Stimulated activated CD4-positive, alpha-beta T cell treated with anti-CD3 and anti-CD28 coated beads, Interleukin-15, amount 100 ng/mL, for 48 hours (primary cell): ENCODE results near the gene OBP2A.

ENCODE experiments used
- DNase-seq, 2 donors: peaks; one replicate each; pipeline ENCODE4 v3.0.0-alpha.2; 2020; ENCODE audit warnings: low read depth in 2 of 2

The OBP2A gene

DNA sequence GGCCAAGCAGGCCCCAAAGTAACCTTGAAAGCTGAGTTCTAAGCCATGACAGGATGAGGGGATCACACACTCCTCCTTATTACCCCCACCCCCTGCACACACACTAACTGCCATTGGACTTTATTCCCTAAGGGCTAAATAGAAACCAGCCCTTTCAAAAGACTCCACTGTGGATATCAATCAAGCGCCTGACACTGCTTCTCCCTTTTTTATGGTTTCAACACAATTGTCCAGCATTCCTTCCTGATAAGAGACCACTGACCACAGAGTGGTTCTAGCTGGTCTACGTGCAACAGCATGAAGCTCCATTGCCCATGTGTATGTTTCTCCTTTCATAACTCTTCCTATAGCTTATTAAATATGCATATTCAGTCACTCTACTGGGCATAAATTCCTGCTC, 50.3 kb downstream of the OBP2A start:
- no peak for DNase-seq
